ENCODE results near the gene THTPA. TPM values are rescaled to one million over a fixed set of nuclear protein-coding genes. Genes with fewer than 3 reads are reported as not detected.

The THTPA gene
- total RNA-seq, 1 donor from 2014 or later = 15.5 TPM

- H3K27me3 ChIP-seq = no peaks in the 10 kb centered on the region
- H3K36me3 ChIP-seq = no peaks in the 10 kb centered on the region
- peaks cover 3% of the 10 kb centered on the region for H3K4me1 ChIP-seq
- TF ChIP-seq CTCF (IDR thresholded peaks at IDR 0.05) = no peak
- no peak overlapping the region for H3K27ac ChIP-seq
- DNase-seq (no peak), ATAC-seq (no peak)
- H3K9me3 ChIP-seq = no peaks in the 10 kb centered on the region
- intact Hi-C loops (cut with DNase I) = no loop called here
- H3K4me3 ChIP-seq = no peak overlapping the region
Measured at GRCh38 chr14:23546450-23547035, 9.5 kb upstream of the THTPA start.

GRCh38 chr14:23547924-23548323 lies 8.1 kb upstream of the THTPA start:
- H3K9me3 ChIP-seq = no peaks in the 10 kb centered on the region
- intact Hi-C loops (cut with DNase I) = no loop called here
- DNase-seq (no peak), ATAC-seq (no peak)
- H3K4me3 ChIP-seq = no peak overlapping the region
- H3K36me3 ChIP-seq = no peaks in the 10 kb centered on the region
- H3K4me1 ChIP-seq = peaks cover 3% of the 10 kb centered on the region
- no peak overlapping the region for H3K27ac ChIP-seq
- no peak for TF ChIP-seq CTCF (IDR thresholded peaks at IDR 0.05)
- H3K27me3 ChIP-seq = no peaks in the 10 kb centered on the region

GRCh38 chr14:23548351-23549318 lies 7.4 kb upstream of the THTPA start:
- DNase-seq = no peak
- no peaks in the 10 kb centered on the region for H3K36me3 ChIP-seq
- no peaks in the 10 kb centered on the region for H3K9me3 ChIP-seq
- ATAC-seq = no peak
- no peak for TF ChIP-seq CTCF (IDR thresholded peaks at IDR 0.05)
- H3K27ac ChIP-seq = no peak overlapping the region
- intact Hi-C loops (cut with DNase I) = no loop called here
- no peak overlapping the region for H3K4me3 ChIP-seq
- peaks cover 3% of the 10 kb centered on the region for H3K4me1 ChIP-seq
- H3K27me3 ChIP-seq = no peaks in the 10 kb centered on the region

- TF ChIP-seq CTCF (IDR thresholded peaks at IDR 0.05) = no peak
- no peak overlapping the region for H3K27ac ChIP-seq
Measured at GRCh38 chr14:23550131-23550811, 5.8 kb upstream of the THTPA start.

GRCh38 chr14:23550812-23551265 lies 5.2 kb upstream of the THTPA start:
- Histone ChIP-seq H3K4me3 (peak overlapping the region; percentile 69), H3K27me3 (no peaks in the 10 kb centered on the region), H3K36me3 (no peaks in the 10 kb centered on the region), H3K9me3 (no peaks in the 10 kb centered on the region), H3K27ac (no peak overlapping the region), H3K4me1 (peaks cover 11% of the 10 kb centered on the region)
- ATAC-seq (peak; percentile 42), DNase-seq (peak; percentile 76)
- no peak for TF ChIP-seq CTCF (IDR thresholded peaks at IDR 0.05)
- intact Hi-C loops (cut with DNase I) = no loop called here

More at GRCh38 chr14:23550131-23550811, 5.8 kb upstream of the THTPA start:
- H3K36me3 ChIP-seq = no peaks in the 10 kb centered on the region
- no peaks in the 10 kb centered on the region for H3K9me3 ChIP-seq
- no peaks in the 10 kb centered on the region for H3K27me3 ChIP-seq
- DNase-seq = no peak
- ATAC-seq = no peak
- peaks cover 6% of the 10 kb centered on the region for H3K4me1 ChIP-seq
- intact Hi-C loops (cut with DNase I) = no loop called here
- H3K4me3 ChIP-seq = peak overlapping the region; percentile 69

Measured in upper lobe of right lung (tissue), 1 donor.